Muscle layer of duodenum (tissue), 2 donors: ENCODE results near the gene PDSS2.

Experiments used
- H3K27ac ChIP-seq: one replicate; pipeline ENCODE4 v1.7.0; 2013; ENCODE audit warnings: mild to moderate bottlenecking, low read length
- H3K27me3 ChIP-seq: one replicate; pipeline ENCODE4 v1.7.0; 2013; ENCODE audit warnings: low read depth, mild to moderate bottlenecking, control low read depth, low read length
- H3K36me3 ChIP-seq, 2 donors: one replicate each; pipeline ENCODE4 v1.7.0; 2013; ENCODE audit warnings: low read length in 2 of 2, control low read depth in 1 of 2, mild to moderate bottlenecking in 1 of 2; ENCODE audit not compliant: insufficient read depth in 2 of 2, control insufficient read depth in 1 of 2
- H3K4me1 ChIP-seq, 2 donors: one replicate each; pipeline ENCODE4 v1.7.0; 2013; ENCODE audit warnings: low read length in 2 of 2, mild to moderate bottlenecking in 2 of 2, control low read depth in 1 of 2, moderate library complexity in 1 of 2; ENCODE audit not compliant: insufficient read depth in 2 of 2, control insufficient read depth in 1 of 2
- H3K4me3 ChIP-seq, 2 donors: one replicate each; pipeline ENCODE4 v1.7.0; 2013; ENCODE audit warnings: low read length in 2 of 2, low read depth in 1 of 2, mild to moderate bottlenecking in 1 of 2
- H3K9me3 ChIP-seq, 2 donors: one replicate each; pipeline ENCODE4 v1.7.0; 2013; ENCODE audit warnings: low read length in 2 of 2, control low read depth in 1 of 2, mild to moderate bottlenecking in 1 of 2; ENCODE audit not compliant: control insufficient read depth in 1 of 2
- donor health status: healthy.

PDSS2 gene

DNA sequence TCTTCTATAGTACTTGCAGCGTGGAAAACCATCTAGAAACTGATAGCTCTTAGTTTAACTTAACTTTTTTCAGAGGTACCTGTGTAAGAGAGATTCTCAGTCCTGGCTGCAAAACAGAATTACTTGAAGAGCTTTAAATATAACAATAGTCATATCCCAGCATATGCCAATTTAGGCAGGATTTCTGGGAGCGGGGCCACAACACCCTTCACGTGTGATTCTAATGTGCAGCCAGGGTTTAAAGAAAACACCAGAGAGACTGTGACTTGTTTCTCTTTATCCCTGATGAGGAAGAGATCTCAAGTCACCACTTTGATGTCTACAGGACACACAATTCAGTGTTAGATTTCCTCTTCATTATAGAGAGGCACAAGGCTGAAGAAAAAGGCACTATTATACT is 103.7 kb downstream of the PDSS2 start:
- Histone ChIP-seq H3K4me3 (no peak overlapping the region), H3K27ac (no peak overlapping the region), H3K4me1 (no peaks in the 10 kb centered on the region), H3K36me3 (no peaks in the 10 kb centered on the region), H3K9me3 (no peaks in the 10 kb centered on the region), H3K27me3 (no peaks in the 10 kb centered on the region)

DNA sequence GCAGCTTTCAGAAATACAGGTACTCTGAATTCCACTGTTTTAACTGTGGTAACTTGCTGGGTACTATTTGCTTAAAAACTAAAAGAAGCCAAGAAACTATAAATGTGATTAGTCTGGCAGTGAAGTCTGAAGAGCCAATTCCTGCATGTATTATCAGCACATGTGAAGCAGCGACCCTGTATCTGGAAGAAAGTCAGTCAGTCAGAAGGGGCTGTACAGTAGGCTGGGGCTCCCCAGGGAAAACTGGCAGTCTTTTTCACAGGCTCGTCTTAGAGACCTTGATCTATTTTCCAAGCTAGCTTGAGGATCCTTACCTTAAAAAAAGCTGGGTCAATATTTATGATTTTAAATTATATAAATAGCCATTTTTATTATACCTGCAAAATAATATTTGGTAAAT is 104.9 kb downstream of the PDSS2 start:
- Histone ChIP-seq H3K36me3 (no peaks in the 10 kb centered on the region), H3K27ac (no peak overlapping the region), H3K4me1 (no peaks in the 10 kb centered on the region), H3K9me3 (no peaks in the 10 kb centered on the region), H3K4me3 (no peak overlapping the region), H3K27me3 (no peaks in the 10 kb centered on the region)

DNA sequence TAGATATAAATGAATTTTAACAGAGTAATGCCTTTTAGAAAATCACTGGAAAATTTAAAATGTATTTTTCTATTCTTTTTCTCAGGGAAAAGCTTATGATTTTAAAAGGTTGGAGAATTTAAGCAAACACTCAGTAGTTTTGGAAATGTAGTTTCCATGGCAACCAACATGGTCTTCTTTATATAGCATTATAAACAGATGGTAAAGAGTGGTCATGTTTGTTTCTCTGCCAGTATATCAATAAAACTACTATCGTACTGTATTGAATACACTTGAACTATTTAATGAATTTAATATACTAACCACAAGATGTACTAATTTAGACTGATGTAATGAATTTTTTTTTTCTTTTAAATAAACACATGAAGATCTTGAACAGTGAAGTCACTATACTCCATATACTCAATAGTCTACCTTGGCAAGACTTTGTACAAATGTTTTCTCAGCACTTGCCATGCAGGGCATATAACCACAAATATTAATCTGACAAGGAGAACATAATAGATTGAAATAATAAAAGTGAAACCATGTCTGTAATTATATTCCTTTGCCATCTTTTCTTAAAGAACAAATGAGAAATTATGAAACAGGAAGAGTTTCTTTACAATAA is 105.5 kb downstream of the PDSS2 start:
- Histone ChIP-seq H3K4me1 (no peaks in the 10 kb centered on the region), H3K27me3 (no peaks in the 10 kb centered on the region), H3K9me3 (no peaks in the 10 kb centered on the region), H3K27ac (no peak overlapping the region), H3K4me3 (no peak overlapping the region), H3K36me3 (no peaks in the 10 kb centered on the region)

DNA sequence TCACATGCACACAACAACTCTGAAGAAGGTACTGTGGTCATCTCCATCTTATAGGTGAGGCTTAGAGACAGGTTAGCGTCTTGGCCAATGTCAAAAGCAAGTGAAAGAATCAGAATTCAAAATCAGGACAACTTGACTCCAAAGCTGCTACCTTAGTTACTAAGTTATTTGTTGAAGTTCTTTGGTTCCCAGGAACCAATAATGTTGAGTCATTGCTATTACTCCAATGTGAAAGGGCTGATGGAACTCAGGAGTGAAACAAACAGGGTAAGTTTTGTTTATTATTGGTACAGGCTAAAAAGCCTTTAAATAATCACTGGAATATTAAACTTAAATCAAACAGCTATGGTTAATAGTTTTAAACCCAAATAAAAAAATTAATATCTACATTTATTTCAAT is 111.1 kb downstream of the PDSS2 start:
- Histone ChIP-seq H3K9me3 (no peaks in the 10 kb centered on the region), H3K27me3 (no peaks in the 10 kb centered on the region), H3K36me3 (no peaks in the 10 kb centered on the region), H3K27ac (no peak overlapping the region), H3K4me1 (no peaks in the 10 kb centered on the region), H3K4me3 (no peak overlapping the region)

- no peak overlapping the region for H3K27ac ChIP-seq
- H3K27me3 ChIP-seq: no peaks in the 10 kb centered on the region
- no peaks in the 10 kb centered on the region for H3K9me3 ChIP-seq
- H3K4me1 ChIP-seq: no peaks in the 10 kb centered on the region
- H3K4me3 ChIP-seq: no peak overlapping the region
- H3K36me3 ChIP-seq: no peaks in the 10 kb centered on the region
Observed at GRCh38 chr6:107345393-107345792, 114.0 kb downstream of the PDSS2 start.

GRCh38 chr6:107344981-107345380 is 114.4 kb downstream of the PDSS2 start:
- H3K27ac ChIP-seq: no peak overlapping the region

DNA sequence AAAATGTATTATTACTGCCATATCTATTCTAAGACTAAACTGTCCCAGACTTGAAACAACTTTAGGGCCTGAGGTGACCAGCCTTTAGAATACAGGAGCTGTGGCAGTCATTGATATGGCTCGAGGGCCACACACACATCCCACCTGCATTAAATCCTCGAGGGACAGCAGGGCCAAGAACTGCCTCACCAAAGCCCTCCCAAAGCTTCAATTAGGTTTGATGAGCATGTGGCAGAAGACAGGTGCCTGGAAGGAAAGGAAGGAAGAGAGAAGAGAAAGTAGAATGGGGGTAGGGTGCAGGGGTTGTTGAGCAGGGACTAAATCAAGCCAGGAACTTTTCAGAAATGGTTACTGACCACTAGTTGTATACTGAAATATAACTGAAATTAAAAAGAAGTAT is 115.0 kb downstream of the PDSS2 start:
- no peak overlapping the region for H3K4me3 ChIP-seq
- no peaks in the 10 kb centered on the region for H3K27me3 ChIP-seq
- no peaks in the 10 kb centered on the region for H3K9me3 ChIP-seq
- H3K27ac ChIP-seq: no peak overlapping the region
- no peaks in the 10 kb centered on the region for H3K4me1 ChIP-seq
- no peaks in the 10 kb centered on the region for H3K36me3 ChIP-seq

More at GRCh38 chr6:107344981-107345380, 114.4 kb downstream of the PDSS2 start:
- Histone ChIP-seq H3K9me3 (no peaks in the 10 kb centered on the region), H3K4me1 (no peaks in the 10 kb centered on the region), H3K36me3 (no peaks in the 10 kb centered on the region), H3K4me3 (no peak overlapping the region), H3K27me3 (no peaks in the 10 kb centered on the region)

- H3K27me3 ChIP-seq: no peaks in the 10 kb centered on the region
- H3K4me3 ChIP-seq: no peak overlapping the region
- H3K36me3 ChIP-seq: no peaks in the 10 kb centered on the region
- no peak overlapping the region for H3K27ac ChIP-seq
- no peaks in the 10 kb centered on the region for H3K9me3 ChIP-seq
- H3K4me1 ChIP-seq: no peaks in the 10 kb centered on the region
Observed at GRCh38 chr6:107342144-107342543, 117.2 kb downstream of the PDSS2 start.

DNA sequence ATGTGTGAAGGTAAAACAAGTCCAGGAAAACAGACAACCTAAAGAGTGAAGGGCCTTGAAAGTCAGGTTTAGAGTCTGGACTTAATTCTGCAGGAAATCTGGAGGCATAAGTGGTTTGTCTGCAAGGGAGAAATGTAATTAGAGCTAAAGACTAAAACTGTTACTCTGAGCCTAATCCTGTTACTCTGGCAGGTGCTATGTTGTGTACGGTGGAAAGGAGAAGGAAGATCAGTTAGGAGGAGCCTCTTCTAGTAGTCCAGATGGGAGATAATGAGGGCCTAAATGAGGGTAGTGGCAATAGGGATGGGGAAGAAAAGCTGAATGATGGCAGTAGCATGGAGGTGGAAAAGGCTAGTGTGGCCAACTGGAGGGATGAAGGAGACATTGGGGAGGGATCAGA is 118.5 kb downstream of the PDSS2 start:
- Histone ChIP-seq H3K9me3 (no peaks in the 10 kb centered on the region), H3K27ac (no peak overlapping the region), H3K4me1 (no peaks in the 10 kb centered on the region), H3K36me3 (no peaks in the 10 kb centered on the region), H3K4me3 (no peak overlapping the region), H3K27me3 (no peaks in the 10 kb centered on the region)

DNA sequence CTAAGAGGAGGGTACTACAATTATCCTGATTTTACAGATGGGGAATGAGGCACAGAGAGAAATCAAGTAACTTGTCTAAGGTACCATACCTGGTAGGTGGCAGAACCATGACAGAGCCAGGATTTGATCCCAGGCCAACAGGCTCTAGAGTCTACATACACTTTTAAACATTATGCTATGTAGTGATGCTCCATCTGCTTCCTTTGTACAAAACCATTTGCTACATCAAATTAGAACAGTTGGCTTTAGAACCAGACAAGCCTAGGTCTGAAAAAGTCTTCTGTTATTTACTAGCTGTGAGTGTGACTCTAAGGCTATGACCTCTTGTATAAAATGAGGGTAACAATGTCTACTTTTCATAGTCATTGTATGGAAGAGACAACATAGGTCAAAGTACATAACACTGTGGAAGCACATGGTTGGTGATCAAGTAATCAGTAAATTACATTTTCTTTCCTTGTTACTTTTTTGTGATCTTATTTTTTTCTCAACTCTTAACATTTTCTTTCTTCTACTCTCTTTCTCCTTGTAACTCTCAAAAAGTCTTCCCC is 122.1 kb downstream of the PDSS2 start:
- Histone ChIP-seq H3K36me3 (no peaks in the 10 kb centered on the region), H3K4me1 (no peaks in the 10 kb centered on the region), H3K27ac (no peak overlapping the region), H3K4me3 (no peak overlapping the region), H3K27me3 (no peaks in the 10 kb centered on the region), H3K9me3 (no peaks in the 10 kb centered on the region)

- H3K4me1 ChIP-seq: no peaks in the 10 kb centered on the region
- no peaks in the 10 kb centered on the region for H3K9me3 ChIP-seq
- no peak overlapping the region for H3K4me3 ChIP-seq
- H3K27ac ChIP-seq: no peak overlapping the region
- peaks cover 0 to 2% of the 10 kb centered on the region in 2 donors for H3K36me3 ChIP-seq
- no peaks in the 10 kb centered on the region for H3K27me3 ChIP-seq
Observed at GRCh38 chr6:107334026-107334425, 125.3 kb downstream of the PDSS2 start.

DNA sequence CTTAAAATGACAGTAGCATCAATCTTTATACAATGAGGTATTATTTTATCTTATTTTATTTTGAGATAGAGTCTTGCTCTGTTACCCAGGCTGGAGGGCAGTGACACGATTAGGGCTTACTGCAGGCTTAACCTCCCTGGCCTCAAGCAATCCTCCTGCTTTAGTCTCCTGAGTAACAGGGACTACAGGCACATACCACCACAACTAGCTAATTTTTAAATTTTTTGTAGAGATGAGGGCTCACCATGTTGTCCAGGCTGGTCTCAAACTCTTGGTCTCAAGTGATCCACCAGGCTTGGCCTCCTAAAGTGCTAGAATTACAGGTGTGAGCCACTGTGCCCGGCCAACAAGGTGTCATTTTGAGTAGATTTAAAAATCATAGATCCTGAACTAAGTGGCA is 125.9 kb downstream of the PDSS2 start:
- no peaks in the 10 kb centered on the region for H3K27me3 ChIP-seq
- H3K27ac ChIP-seq: no peak overlapping the region
- no peaks in the 10 kb centered on the region for H3K9me3 ChIP-seq
- no peak overlapping the region for H3K4me3 ChIP-seq
- no peaks in the 10 kb centered on the region for H3K4me1 ChIP-seq
- H3K36me3 ChIP-seq: peaks cover 0 to 5% of the 10 kb centered on the region in 2 donors
